Right lobe of liver (tissue), 6 donors: ENCODE measurements around the gene MS4A7. TPM values are rescaled to one million over a fixed set of nuclear protein-coding genes. Genes with fewer than 3 reads are reported as not detected.

Experiments used
- ATAC-seq, 4 donors: fragments of 200-7000 bp; cut with Tn5 transposase; one replicate each; pipeline ENCODE4 v1.9.1; 2020; ENCODE audit warnings: mild to moderate bottlenecking in 4 of 4, moderate library complexity in 4 of 4
- DNase-seq, 3 donors: peaks; one replicate each; pipeline ENCODE4 v3.0.0-alpha.2; 2020
- H3K27ac ChIP-seq, 3 donors: fragments of 200-600 bp; one replicate each; pipeline ENCODE4 v1.8.0; 2022
- H3K27me3 ChIP-seq, 2 donors: fragments of 200-600 bp; one replicate each; pipeline ENCODE4 v1.8.0; 2022
- H3K36me3 ChIP-seq, 4 donors: fragments of 200-600 bp; sonication (generic) in 1 of 4; one replicate each; pipeline versions ENCODE4 v1.5.1 to v1.8.0; 2017 to 2022; ENCODE audit warnings: control low read depth in 1 of 4
- H3K4me1 ChIP-seq, 4 donors: fragments of 200-600 bp; sonication (generic) in 1 of 4; one replicate each; pipeline versions ENCODE4 v1.5.1 to v1.8.0; 2017 to 2022; ENCODE audit warnings: control low read depth in 1 of 4
- H3K4me3 ChIP-seq, 3 donors: fragments of 200-600 bp; one replicate each; pipeline ENCODE4 v1.8.0; 2022
- H3K9me3 ChIP-seq, 4 donors: fragments of 200-600 bp; sonication (generic) in 1 of 4; one replicate each; pipeline versions ENCODE4 v1.5.1 to v1.8.0; 2017 to 2022; ENCODE audit warnings: control low read depth in 1 of 4
- POLR2A ChIP-seq: fragments of 450-650 bp; IDR thresholded peaks from one replicate; pipeline ENCODE4 v1.6.1; 2017; ENCODE audit warnings: antibody characterized with exemption, mild to moderate bottlenecking
- WGBS: methylation state at CpG from one replicate; pipeline ENCODE4 v1.1.6; 2018; ENCODE audit warnings: low coverage, low lambda C conversion rate; ENCODE audit not compliant: insufficient coverage; ENCODE audit errors: missing lambda C conversion rate; 5-methylcytosine and 5-hydroxymethylcytosine counted together
- intact Hi-C, 2 donors: fragments of 100-400 bp; cut with DNase I; formaldehyde crosslinking; loops; one replicate each; pipeline versions ENCODE4 v1.11.2 to v1.14.1; 2022
- total RNA-seq, 6 experiments: library from RNA; depleted of rRNA in 2 of 6; stranded (reverse); fragments of >200 nt in 2 of 6; fragmentation: NEBNext Ultra II Directional in 3 of 6; extraction: Animal tissue kit (Norgen Biotek cat#: 25700) in 3 of 6; gene quantifications; one replicate each; pipeline versions ENCODE4 v1.1.0 to v1.2.4, GENCODE V29; 2016 to 2023
- TF ChIP-seq, protein P1 (sequence below), 4 donors: fragments of 200-600 bp in 3 of 4; fragments of 450-650 bp in 1 of 4; IDR thresholded peaks; one replicate each; pipeline versions ENCODE4 v1.5.1 to v1.8.0; 2016 to 2022; ENCODE audit warnings: antibody characterized with exemption in 4 of 4, mild to moderate bottlenecking in 2 of 4
- donor health status: DM: no; HTN: yes; CAD: no.
- donor health status: DM: no; HTN: no; CAD: no.
- donor health status: DM: no; HTN: no; CAD: no.
- donor health status: DM: no; HTN: yes; CAD: no.
- donor health status: DM: no; HTN: yes; CAD: no.

MS4A7 gene
- total RNA-seq, 6 experiments from 2014 or later, result 10.9 to 47.8 (median 21.7) TPM

DNA sequence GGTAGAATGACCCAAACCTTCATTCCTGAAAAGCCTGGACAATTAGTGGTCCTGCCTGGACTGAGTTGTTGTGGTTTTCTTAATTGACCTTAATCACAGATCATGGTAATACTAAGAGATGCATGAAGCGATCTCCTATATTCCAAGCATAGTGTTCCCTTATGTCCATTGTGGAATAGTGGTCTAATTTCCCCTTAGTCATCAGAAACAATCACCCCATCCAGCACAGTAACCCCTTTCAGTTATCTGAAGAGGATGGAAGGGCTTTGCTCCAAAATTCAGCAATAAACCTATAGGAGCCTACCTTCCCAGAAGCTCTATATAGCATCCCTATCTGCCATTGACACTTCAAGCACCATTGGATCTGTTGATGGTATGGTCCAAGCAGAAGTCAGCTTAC is 44.3 kb downstream of the MS4A7 start:
- intact Hi-C loops, result no loop called here
- H3K9me3 ChIP-seq, result no peaks in the 10 kb centered on the region
- TF ChIP-seq, protein P1, sequence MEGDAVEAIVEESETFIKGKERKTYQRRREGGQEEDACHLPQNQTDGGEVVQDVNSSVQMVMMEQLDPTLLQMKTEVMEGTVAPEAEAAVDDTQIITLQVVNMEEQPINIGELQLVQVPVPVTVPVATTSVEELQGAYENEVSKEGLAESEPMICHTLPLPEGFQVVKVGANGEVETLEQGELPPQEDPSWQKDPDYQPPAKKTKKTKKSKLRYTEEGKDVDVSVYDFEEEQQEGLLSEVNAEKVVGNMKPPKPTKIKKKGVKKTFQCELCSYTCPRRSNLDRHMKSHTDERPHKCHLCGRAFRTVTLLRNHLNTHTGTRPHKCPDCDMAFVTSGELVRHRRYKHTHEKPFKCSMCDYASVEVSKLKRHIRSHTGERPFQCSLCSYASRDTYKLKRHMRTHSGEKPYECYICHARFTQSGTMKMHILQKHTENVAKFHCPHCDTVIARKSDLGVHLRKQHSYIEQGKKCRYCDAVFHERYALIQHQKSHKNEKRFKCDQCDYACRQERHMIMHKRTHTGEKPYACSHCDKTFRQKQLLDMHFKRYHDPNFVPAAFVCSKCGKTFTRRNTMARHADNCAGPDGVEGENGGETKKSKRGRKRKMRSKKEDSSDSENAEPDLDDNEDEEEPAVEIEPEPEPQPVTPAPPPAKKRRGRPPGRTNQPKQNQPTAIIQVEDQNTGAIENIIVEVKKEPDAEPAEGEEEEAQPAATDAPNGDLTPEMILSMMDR (IDR thresholded peaks at IDR 0.05), result no peak
- TF ChIP-seq POLR2A, result no peak
- no peak overlapping the region for H3K27ac ChIP-seq
- H3K4me3 ChIP-seq, result no peak overlapping the region
- ATAC-seq (no peak), DNase-seq (no peak)
- H3K27me3 ChIP-seq, result no peaks in the 10 kb centered on the region
- H3K4me1 ChIP-seq, result no peaks in the 10 kb centered on the region
- WGBS, result 58% methylated on average over 1 of the region's 1 CpG
- H3K36me3 ChIP-seq, result no peaks in the 10 kb centered on the region

DNA sequence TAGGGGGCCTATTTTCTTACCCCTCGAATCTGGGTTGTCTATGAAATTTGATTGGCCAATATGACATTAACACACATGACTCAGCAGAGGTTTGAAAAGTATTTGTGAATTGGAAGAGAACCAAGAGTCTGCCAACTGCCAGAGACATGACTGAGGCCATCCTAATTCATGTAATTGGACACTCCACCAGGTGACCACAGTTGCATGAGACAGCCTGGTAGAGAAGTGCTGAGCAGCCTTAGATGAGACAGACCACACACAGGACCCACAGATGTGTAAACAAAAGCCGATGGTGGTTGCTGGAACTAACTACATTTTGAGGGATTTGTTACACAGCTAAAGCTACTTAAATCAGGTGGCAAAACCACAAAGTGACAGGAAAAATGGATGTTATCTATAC is 50.2 kb downstream of the MS4A7 start:
- intact Hi-C loops, result no loop called here
- no peaks in the 10 kb centered on the region for H3K27me3 ChIP-seq
- TF ChIP-seq, protein P1 (IDR thresholded peaks at IDR 0.05), result no peak
- no peak for TF ChIP-seq POLR2A
- DNase-seq (no peak), ATAC-seq (no peak)
- 28% methylated on average over 2 of the region's 2 CpGs for WGBS
- no peaks in the 10 kb centered on the region for H3K9me3 ChIP-seq
- no peak overlapping the region for H3K27ac ChIP-seq
- H3K36me3 ChIP-seq, result no peaks in the 10 kb centered on the region
- H3K4me3 ChIP-seq, result no peak overlapping the region
- H3K4me1 ChIP-seq, result no peaks in the 10 kb centered on the region

DNA sequence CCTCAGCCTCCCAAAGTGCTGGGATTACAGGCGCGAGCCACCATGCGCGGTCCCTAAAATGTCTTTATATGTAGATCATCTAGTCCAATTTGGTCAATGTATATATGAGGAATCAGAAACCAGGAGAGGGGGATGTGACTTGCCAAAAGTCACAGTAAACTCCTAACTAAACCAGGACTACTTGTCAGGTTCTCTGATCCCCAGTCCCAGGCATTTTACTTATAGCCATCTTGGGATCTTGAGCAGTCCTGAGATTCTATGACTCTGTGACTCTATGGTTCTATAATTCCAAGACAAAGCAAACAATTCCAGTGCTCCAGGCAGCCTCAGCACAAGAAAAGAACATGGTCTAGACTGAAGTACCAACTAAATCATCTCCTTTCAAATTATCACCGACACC is 50.9 kb downstream of the MS4A7 start, which contains the start of gene MS4A5:
MS4A5 (plus strand) TSS at position 301 of the 400 bp plus-strand sequence. CDS start 103 bp downstream, outside the sequence.
- H3K4me1 ChIP-seq, result no peaks in the 10 kb centered on the region
- intact Hi-C loops, result no loop called here
- H3K27ac ChIP-seq, result no peak within 1 kb of the TSS
- no peaks in the 10 kb centered on the region for H3K27me3 ChIP-seq
- no peaks in the 10 kb centered on the region for H3K9me3 ChIP-seq
- TF ChIP-seq, protein P1 (IDR thresholded peaks at IDR 0.05), result no peak
- no peak for TF ChIP-seq POLR2A
- H3K36me3 ChIP-seq, result no peaks in the 10 kb centered on the region
- WGBS, result 78% methylated on average over 3 of the region's 5 CpGs
- H3K4me3 ChIP-seq, result no peak within 1 kb of the TSS
- no peak for ATAC-seq
- no peak for DNase-seq

DNA sequence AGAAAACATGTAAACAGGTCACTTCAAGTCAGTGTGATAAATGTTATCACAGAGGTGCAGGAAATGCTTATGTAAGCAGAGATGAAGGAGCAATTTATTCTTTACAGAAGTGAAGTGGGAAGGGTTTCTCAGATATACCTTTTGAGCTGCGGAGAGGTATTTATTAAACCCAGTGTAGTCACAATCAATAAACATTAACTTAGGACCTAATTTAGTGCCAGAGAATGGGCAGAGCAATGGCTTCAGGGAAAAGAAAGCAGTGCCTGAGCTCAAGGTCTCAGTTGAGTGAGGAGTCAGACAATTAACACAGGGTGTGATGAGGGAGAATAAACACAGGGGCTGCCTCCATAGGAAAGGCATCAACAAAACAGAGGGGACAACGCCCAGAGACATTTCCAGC is 52.9 kb downstream of the MS4A7 start:
- Histone ChIP-seq H3K9me3 (no peaks in the 10 kb centered on the region), H3K36me3 (no peaks in the 10 kb centered on the region), H3K27ac (no peak overlapping the region), H3K4me3 (no peak overlapping the region), H3K4me1 (no peaks in the 10 kb centered on the region), H3K27me3 (no peaks in the 10 kb centered on the region)
- WGBS, result 48% methylated on average over 2 of the region's 2 CpGs
- DNase-seq, result no peak
- no peak for TF ChIP-seq POLR2A
- TF ChIP-seq, protein P1 (IDR thresholded peaks at IDR 0.05), result no peak
- intact Hi-C loops, result no loop called here
- no peak for ATAC-seq

DNA sequence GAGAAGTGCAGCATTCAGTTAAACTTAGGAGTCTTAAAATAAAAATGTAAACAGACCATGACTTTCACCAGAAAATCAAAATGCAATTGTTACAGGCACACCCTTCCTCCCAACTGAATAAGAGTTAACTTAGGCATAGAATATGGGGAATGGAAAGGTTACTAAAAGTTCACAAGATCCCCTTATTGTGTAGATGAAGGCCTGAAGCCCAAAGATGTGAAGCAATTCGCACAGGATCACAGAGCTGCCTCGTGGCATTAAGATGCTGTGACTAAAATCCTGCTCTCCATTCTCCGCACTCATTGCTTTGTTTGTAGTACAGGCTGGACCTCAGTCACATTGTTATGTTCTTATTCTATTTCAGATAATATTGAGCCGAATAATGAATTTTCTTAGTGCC is 55.1 kb downstream of the MS4A7 start:
- DNase-seq, result no peak
- no peak for TF ChIP-seq POLR2A
- TF ChIP-seq, protein P1 (IDR thresholded peaks at IDR 0.05), result no peak
- Histone ChIP-seq H3K36me3 (no peaks in the 10 kb centered on the region), H3K9me3 (no peaks in the 10 kb centered on the region), H3K4me1 (no peaks in the 10 kb centered on the region), H3K4me3 (no peak overlapping the region), H3K27ac (no peak overlapping the region), H3K27me3 (no peaks in the 10 kb centered on the region)
- intact Hi-C loops, result no loop called here
- WGBS, result 32% methylated on average over 3 of the region's 4 CpGs
- no peak for ATAC-seq
